Transverse colon (tissue), 4 donors: ENCODE results near the gene ARIH1.

Experiments
- EP300 ChIP-seq: sonication (generic); formaldehyde crosslinking; IDR thresholded peaks from one replicate; pipeline ENCODE4 v1.6.1; 2017; ENCODE audit warnings: antibody characterized with exemption, low read depth
- POLR2A ChIP-seq: fragments of 450-650 bp; IDR thresholded peaks from one replicate; pipeline ENCODE4 v1.6.1; 2016; ENCODE audit warnings: antibody characterized with exemption, mild to moderate bottlenecking, moderate library complexity
- POLR2AphosphoS5 ChIP-seq, 3 donors: sonication (generic); formaldehyde crosslinking; IDR thresholded peaks; one replicate each; pipeline ENCODE4 v1.6.1; 2016; ENCODE audit warnings: antibody characterized with exemption in 3 of 3
- TF ChIP-seq, protein P1 (sequence below), 5 experiments: fragments of 200-600 bp in 3 of 5; fragments of 450-650 bp in 2 of 5; sonication (generic) in 3 of 5; IDR thresholded peaks; 1 replicate in 2 of 5; 2 replicates in 3 of 5; pipeline ENCODE4 v1.5.1; 2016 to 2017; ENCODE audit warnings: antibody characterized with exemption in 5 of 5, inconsistent platforms in 3 of 5, mild to moderate bottlenecking in 2 of 5, moderate library complexity in 1 of 5

DNA sequence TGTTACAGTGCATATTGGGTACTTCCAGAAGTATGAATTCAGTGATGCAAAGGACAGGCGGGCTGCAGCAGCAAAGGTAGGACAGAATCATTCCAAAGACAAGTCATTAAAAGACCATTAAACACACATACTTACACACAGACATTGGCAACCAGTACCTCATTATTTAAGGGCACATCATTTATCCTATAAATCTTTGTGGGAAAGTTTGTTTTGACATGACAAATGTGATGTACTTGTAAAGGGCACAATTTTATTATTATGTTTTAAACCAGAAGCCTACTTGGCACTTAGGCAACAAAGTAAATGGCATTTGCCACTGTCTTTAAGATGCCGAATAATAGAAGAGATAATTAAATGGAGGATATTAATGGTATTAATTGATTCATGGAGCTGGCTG is 22.7 kb downstream of the ARIH1 start:
- TF ChIP-seq, protein P1, sequence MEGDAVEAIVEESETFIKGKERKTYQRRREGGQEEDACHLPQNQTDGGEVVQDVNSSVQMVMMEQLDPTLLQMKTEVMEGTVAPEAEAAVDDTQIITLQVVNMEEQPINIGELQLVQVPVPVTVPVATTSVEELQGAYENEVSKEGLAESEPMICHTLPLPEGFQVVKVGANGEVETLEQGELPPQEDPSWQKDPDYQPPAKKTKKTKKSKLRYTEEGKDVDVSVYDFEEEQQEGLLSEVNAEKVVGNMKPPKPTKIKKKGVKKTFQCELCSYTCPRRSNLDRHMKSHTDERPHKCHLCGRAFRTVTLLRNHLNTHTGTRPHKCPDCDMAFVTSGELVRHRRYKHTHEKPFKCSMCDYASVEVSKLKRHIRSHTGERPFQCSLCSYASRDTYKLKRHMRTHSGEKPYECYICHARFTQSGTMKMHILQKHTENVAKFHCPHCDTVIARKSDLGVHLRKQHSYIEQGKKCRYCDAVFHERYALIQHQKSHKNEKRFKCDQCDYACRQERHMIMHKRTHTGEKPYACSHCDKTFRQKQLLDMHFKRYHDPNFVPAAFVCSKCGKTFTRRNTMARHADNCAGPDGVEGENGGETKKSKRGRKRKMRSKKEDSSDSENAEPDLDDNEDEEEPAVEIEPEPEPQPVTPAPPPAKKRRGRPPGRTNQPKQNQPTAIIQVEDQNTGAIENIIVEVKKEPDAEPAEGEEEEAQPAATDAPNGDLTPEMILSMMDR (IDR thresholded peaks at IDR 0.05), result no peak
- TF ChIP-seq POLR2AphosphoS5 (IDR thresholded peaks at IDR 0.05) (no peak), POLR2A (no peak), EP300 (no peak)
